HG02763 (cell line): ENCODE results near the gene NXPH4.
A peak's percentile ranks its signal among the peaks of the same experiment; 100 is the strongest.

Source experiments
- ATAC-seq: cut with Tn5 transposase; IDR thresholded peaks from one replicate; pipeline ENCODE4 v1.9.1; 2021; ENCODE audit warnings: mild to moderate bottlenecking, moderate library complexity; ENCODE audit not compliant: unreplicated experiment

NXPH4 gene

DNA sequence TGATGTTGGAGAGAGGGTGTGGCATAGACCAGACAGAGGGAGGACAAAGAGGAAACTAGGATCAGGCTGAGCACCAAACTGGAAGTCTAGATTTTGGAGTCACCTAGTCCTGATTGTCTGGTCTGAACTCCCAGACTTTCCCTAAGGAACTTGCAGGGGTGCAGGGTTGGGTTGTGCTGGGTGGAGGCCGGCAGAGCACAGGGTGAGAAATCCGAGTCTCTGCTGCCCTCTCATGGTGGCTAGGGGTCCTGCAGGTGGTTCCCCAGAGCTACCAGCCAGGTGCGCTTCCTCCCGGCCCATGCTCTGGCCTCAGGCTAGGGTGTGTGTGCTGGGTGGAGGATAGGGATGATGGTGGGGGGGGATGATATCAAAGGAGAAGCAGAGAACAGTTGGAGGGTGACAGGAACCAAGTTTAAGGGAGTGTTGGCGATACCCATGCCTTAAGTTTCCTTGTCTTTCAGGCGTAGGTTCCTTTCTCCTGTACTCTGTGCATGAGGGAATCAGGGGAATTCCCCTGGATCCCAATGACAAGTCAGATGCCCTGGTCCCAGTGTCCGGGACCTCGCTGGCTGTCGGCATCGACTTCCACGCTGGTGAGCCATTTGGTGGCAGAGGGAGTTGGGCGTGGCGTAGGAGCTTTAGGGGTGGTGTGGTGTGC is 33.5 kb upstream of the NXPH4 start:
- ATAC-seq: peak; percentile 83

DNA sequence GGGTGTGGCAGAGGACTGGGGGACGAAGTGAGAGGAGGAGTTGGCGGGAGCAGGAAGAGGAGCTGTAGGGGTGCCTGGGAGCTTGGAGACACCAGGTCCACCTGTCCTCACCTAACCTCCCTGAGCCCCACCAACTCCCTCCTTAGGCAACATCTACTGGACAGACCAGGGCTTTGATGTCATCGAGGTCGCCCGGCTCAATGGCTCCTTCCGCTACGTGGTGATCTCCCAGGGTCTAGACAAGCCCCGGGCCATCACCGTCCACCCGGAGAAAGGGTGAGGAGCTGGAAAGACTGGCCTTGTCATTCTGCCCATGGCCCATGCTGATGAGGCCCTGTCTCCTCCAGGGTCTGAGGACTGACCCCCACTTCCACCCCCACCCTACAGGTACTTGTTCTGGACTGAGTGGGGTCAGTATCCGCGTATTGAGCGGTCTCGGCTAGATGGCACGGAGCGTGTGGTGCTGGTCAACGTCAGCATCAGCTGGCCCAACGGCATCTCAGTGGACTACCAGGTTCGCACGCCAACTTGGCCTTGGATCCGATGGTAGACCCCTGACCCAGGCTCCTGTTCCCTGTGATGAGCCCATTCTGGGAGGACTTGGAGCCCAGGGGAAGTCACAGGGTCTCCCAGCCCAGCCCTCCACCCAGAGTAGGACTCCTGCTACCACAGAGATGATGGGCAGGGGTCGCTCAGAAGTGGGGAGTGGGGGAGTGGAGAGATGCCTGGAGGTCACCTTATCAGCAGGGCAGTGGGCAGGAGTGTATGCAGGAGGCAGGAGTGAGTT is 32.5 kb upstream of the NXPH4 start:
- ATAC-seq: no peak

DNA sequence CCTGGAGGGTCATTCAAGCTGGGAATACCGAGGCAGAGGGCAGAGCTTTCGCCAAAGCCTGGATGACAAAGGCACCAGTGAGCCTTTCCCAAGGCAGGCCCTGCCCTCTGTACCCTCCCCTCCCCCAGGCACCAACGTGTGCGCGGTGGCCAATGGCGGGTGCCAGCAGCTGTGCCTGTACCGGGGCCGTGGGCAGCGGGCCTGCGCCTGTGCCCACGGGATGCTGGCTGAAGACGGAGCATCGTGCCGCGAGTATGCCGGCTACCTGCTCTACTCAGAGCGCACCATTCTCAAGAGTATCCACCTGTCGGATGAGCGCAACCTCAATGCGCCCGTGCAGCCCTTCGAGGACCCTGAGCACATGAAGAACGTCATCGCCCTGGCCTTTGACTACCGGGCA is 31.2 kb upstream of the NXPH4 start:
- no peak for ATAC-seq

DNA sequence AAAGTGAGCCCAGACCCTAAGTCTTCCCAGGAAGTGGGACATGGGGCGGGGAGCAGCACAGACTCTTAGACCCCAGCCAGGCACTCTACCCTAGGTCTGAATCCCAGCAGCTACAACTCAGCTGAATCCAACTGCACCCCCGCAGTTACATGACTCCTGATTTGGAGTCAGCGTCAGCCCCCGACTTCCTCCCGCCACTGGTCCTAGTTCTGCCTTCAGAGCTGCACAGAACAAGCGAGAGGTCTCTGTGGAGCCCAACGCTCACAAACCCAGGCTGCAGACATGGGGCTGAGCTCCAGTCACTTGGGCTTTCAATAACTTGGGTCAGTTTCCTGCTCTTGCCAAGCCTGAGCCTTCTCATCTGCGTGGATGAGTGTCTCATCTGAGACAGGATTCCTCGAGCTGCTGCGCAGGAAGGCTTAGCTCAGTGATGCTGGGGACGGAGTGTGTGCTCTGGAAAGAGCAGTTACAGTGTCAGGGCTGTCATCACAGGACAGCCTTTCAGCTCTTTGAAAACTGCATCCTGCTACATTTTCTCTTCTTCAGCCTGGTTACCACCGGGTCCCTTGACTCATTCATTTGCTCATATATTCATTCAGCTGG is 30.6 kb upstream of the NXPH4 start:
- ATAC-seq: no peak

DNA sequence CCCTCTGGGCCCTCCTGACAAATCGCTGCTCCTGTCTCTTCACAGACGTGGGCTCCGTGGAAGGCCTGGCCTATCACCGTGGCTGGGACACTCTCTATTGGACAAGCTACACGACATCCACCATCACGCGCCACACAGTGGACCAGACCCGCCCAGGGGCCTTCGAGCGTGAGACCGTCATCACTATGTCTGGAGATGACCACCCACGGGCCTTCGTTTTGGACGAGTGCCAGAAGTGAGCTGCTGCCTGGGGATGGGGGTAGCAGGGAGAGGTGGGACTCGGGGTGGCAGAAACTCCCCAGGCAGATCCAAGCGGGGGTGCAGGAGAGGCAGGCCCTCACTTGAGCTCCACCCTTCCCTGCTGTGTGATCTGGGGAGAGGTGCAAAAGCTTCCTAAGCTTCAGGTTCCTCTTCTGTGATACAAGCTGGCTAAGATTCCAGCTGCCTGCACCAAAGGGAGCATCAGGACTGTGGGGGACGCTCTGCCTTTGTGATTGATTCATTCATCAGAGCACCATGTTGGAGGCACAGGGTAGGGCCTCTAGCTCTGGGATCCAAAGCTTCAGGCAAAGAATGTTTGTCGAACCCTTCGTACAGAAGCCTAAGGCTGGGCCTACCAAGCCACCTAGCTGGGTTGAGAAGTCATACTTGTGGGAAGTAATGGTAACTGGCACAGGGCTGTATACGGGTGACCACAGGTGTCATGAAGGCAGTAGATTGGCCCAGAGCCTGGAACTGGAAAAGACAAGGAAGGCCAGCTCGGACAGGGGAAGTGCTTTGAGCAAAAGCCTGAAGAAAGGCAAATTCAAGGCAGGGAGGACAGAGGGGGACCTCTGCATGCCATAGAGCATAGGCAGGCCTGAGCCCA is 29.1 kb upstream of the NXPH4 start:
- no peak for ATAC-seq

DNA sequence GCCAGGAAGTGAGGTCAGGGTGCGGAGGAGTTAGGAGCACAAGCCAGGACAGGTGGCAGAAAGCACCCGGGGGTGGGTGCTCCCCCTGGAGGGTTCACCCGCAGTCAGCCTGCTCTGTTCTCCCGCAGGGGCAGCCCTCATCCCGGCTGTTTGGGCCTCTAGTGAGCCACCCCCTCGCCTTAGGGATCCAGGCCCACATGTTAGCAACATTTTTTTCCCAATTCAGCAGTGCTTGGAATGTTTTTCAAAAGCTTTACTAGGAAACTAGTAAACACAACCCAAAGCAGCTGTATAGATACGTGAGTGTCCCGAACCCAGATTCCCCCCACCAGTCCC is 28.5 kb upstream of the NXPH4 start:
- no peak for ATAC-seq

DNA sequence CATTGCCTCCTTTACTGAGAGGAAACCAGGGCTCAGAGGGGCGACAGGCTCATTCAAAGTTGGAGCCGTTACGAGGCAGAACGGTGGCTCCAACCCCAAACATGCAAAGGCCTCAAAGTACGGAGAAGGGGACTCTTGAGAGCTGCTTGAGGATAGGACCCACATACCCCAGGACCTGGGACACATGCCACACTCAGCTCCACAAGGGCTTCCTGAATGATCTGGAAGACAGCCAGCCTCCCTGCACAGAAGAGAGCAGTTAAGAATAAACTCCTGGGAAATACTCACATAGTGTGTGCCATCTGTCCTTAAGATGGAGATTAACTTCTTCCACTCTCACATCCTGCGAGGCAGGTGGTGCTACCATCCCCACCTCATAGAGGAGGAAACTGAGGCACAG is 26.6 kb upstream of the NXPH4 start:
- no peak for ATAC-seq

DNA sequence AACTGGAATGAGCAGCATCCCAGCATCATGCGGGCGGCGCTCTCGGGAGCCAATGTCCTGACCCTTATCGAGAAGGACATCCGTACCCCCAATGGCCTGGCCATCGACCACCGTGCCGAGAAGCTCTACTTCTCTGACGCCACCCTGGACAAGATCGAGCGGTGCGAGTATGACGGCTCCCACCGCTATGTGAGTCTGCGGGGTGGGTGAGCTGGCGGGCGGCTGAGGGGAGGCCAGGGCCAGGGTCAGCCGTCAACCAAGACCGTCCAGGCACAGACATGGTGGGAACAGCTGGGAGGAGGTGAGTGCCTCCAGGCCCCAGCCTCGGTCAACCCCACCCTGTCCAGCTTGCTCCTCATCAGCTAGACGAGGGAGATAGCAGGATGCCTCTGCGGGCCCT is 25.8 kb upstream of the NXPH4 start:
- ATAC-seq: no peak

DNA sequence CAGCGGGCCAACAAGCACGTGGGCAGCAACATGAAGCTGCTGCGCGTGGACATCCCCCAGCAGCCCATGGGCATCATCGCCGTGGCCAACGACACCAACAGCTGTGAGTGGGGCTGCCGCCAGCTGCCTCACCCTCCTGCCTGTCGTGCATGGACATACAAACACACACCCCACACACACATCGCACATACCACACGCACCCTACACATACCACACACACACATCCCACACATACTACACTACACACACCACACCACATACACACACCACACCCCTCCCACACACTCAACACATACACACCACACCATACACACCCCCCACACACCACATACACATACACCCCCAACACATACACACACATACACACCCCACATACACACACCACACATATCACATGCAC is 25.2 kb upstream of the NXPH4 start:
- ATAC-seq: no peak

DNA sequence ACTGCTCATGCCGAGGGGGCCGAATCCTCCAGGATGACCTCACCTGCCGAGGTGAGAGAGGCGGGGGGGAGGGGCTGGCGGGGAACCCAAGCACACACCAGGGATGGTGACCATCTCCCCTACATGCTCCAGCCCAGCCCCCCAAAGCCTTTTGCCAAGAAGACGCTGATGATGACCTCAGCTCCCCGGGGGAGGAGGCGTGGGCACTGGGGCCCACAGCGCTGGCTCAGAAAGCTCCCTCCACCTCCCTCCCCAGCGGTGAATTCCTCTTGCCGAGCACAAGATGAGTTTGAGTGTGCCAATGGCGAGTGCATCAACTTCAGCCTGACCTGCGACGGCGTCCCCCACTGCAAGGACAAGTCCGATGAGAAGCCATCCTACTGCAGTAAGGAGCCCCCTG is 23.7 kb upstream of the NXPH4 start:
- no peak for ATAC-seq

DNA sequence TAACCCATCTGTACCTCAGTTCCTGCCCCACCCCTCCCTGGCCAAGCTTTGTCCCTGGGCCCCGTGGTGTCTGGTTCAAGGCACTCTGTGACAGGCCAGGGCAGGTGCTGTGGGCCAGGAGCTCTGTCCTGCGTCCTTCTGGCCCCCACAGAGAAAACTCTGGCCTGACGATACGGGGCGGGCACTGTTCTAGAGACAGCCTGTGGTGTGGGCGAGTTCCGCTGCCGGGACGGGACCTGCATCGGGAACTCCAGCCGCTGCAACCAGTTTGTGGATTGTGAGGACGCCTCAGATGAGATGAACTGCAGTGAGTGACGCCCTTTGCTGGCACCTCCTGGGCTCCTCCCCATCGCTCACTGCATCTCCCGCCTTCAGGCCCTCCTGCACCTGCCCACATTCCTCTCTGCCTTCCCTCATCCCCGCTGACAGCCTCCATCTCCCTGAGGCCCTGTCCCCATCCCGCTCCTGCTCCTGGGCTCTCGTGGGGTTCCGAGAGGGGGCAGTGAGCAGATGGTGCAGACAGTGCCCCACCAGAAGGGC is 22.8 kb upstream of the NXPH4 start:
- ATAC-seq: no peak

DNA sequence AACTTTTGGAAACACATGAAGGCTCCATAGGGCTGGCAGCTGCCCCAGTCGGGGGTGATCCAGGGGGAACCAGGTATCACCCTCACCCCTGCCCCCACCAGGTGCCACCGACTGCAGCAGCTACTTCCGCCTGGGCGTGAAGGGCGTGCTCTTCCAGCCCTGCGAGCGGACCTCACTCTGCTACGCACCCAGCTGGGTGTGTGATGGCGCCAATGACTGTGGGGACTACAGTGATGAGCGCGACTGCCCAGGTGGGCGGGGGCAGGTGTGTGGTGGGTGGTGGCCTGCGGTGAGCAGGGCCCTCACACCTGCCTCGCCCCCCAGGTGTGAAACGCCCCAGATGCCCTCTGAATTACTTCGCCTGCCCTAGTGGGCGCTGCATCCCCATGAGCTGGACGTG is 22.3 kb upstream of the NXPH4 start:
- ATAC-seq: no peak

DNA sequence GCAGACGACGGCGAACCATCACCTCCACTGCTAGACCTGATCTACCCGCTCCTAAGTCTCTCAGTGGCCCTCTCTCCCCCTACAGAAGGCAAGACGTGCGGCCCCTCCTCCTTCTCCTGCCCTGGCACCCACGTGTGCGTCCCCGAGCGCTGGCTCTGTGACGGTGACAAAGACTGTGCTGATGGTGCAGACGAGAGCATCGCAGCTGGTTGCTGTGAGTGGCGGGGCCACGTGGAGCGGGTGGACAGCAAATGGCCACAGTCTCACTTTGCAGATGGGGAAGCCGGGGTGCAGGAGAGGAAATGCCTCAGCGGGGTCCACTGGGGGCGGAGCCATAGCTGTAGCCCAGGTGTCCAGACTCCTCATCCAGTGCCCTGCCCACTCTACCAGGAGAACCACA is 21.4 kb upstream of the NXPH4 start:
- no peak for ATAC-seq

DNA sequence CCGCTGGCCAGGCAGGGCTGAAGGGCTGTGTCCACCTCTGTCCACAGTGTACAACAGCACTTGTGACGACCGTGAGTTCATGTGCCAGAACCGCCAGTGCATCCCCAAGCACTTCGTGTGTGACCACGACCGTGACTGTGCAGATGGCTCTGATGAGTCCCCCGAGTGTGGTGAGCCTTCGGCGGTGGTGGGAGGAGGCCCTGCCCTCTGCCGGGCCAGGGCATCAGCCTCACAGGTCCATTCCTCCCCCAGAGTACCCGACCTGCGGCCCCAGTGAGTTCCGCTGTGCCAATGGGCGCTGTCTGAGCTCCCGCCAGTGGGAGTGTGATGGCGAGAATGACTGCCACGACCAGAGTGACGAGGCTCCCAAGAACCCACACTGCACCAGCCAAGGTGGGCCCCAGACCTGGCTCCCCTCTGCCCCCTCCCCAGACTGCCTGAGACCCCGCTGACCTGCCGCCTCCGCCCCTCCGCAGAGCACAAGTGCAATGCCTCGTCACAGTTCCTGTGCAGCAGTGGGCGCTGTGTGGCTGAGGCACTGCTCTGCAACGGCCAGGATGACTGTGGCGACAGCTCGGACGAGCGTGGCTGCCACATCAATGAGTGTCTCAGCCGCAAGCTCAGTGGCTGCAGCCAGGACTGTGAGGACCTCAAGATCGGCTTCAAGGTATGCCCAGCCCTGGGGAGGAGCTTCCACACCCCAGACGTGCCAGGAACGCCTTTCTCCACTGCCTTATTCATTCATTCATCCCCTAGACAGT is 20.8 kb upstream of the NXPH4 start:
- no peak for ATAC-seq

DNA sequence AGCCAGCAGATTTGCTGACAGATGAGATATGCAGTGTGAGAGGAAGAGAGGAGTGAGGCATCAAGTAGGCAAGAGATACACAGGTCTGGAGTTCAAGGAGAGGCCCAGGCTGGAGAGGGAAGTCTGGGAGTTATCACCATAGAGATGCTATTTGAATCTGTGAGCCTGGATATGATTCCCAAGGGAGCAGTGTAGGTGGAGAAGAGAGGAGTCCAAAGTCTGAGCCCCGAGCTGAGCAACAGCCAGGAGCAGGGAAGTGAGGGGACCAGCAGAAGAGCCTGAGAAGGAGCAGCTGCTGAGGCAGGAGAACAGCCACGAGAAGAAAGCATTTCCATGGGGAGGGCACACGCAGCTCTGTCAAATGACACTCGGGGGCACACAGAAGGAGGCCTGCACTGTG is 20.2 kb upstream of the NXPH4 start:
- no peak for ATAC-seq

DNA sequence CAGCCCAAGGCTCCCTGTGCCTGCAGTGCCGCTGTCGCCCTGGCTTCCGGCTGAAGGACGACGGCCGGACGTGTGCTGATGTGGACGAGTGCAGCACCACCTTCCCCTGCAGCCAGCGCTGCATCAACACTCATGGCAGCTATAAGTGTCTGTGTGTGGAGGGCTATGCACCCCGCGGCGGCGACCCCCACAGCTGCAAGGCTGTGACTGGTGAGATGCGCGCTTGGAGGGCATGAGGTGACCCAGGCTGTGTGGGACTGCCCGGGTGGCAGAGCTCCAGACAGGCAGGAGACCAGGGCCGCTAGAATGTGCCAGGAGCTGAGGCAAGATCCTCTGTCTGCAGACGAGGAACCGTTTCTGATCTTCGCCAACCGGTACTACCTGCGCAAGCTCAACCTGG is 19.6 kb upstream of the NXPH4 start:
- ATAC-seq: no peak

DNA sequence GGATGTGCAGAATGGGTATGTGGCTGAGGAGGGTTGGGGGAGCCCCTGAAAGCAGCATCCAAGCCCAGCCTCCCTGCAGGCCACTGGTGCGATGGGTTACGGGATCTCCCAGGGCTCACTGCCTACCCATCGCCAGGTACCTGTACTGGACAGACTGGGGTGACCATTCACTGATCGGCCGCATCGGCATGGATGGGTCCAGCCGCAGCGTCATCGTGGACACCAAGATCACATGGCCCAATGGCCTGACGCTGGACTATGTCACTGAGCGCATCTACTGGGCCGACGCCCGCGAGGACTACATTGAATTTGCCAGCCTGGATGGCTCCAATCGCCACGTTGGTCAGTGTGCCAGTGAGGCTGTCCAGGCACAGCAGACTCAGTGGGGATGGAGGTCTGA is 18.3 kb upstream of the NXPH4 start:
- ATAC-seq: no peak

DNA sequence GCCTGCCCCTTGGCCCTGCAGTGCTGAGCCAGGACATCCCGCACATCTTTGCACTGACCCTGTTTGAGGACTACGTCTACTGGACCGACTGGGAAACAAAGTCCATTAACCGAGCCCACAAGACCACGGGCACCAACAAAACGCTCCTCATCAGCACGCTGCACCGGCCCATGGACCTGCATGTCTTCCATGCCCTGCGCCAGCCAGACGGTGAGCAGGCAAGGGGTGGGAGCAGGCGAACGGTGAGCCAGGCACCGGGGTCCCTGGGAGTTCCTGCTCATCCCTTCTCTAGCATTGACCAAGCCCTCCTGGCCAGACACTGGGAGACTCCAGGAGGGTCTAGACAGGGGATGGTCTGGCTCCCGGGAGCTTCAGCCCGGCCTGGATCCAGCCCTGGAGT is 17.4 kb upstream of the NXPH4 start:
- ATAC-seq: no peak

DNA sequence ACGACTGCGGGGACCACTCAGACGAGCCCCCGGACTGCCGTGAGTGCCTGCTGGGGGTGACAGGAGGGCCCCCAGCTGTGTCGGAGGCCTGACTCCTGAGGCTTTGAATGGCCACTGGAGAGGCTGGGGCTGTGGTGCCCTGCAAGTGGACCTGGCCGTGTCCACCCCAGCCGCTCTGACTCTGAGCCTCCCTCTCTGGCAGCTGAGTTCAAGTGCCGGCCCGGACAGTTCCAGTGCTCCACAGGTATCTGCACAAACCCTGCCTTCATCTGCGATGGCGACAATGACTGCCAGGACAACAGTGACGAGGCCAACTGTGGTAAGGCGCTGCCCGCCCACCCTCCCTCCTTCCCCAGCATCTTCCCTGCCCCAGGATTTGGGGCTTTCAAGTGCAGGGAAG is 16.1 kb upstream of the NXPH4 start:
- ATAC-seq: no peak

DNA sequence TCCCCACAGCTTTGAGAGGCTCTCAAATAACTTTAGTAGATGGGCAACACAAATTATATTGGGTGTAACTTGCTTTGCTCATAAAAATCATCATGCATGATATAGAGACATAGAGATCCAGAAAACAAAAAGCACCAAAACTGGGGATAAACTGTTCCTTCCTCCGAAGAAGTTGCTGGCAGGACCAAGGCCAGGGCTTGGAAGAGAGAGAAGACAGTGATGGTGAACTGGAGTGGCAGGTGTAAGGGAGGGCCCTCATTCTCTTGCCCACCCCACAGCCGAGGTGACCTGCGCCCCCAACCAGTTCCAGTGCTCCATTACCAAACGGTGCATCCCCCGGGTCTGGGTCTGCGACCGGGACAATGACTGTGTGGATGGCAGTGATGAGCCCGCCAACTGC is 15.4 kb upstream of the NXPH4 start:
- no peak for ATAC-seq

DNA sequence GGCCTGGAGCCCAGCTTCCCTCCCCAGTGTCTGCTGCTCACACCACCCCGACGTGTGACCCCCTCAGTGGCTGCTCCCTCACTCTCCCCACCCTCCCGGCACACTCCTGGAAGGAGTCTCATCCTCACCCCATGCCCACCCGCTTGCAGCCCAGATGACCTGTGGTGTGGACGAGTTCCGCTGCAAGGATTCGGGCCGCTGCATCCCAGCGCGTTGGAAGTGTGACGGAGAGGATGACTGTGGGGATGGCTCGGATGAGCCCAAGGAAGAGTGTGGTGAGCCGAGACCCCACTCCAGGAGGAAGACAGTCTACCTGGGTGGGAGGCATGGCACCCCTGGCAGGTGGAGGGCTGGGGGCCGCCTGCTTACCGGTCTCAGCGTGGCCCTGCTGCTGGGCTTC is 15.0 kb upstream of the NXPH4 start:
- ATAC-seq: no peak
